T-helper 17 cell (primary cell): Measurements from ENCODE around the gene THSD7B. TPM values are rescaled to one million over a fixed set of nuclear protein-coding genes. Genes with fewer than 3 reads are reported as not detected.

Experiments used
- ATAC-seq: fragments of 150-1000 bp; cut with Tn5 transposase; 2 replicates; pipeline ENCODE4 v1.10.0; 2021; ENCODE audit warnings: mild to moderate bottlenecking, moderate library complexity
- DNase-seq, 3 donors: peaks; one replicate each; pipeline versions ENCODE4 v3.0.0 to v3.0.0-alpha.2; 2020 to 2021
- H3K9me3 ChIP-seq: one replicate; pipeline ENCODE4 v1.7.0; 2013; ENCODE audit warnings: low read length, mild to moderate bottlenecking; ENCODE audit not compliant: control insufficient read depth, poor library complexity, severe bottlenecking
- H3K27ac Mint-ChIP-seq: one replicate; pipeline ENCODE4 v1.8.0; 2022; ENCODE audit warnings: mild to moderate bottlenecking, moderate library complexity, mixed read lengths
- H3K27me3 Mint-ChIP-seq: one replicate; pipeline ENCODE4 v1.8.0; 2022; ENCODE audit warnings: mixed read lengths
- H3K36me3 Mint-ChIP-seq: one replicate; pipeline ENCODE4 v1.8.0; 2022; ENCODE audit warnings: low read depth, mixed read lengths
- H3K4me1 Mint-ChIP-seq: one replicate; pipeline ENCODE4 v1.8.0; 2022; ENCODE audit warnings: mild to moderate bottlenecking, mixed read lengths
- H3K4me3 Mint-ChIP-seq: one replicate; pipeline ENCODE4 v1.8.0; 2022; ENCODE audit warnings: mild to moderate bottlenecking, moderate library complexity, mixed read lengths
- total RNA-seq, 4 donors: library from RNA in 2 of 4; stranded (reverse) in 2 of 4; gene quantifications; one replicate each; pipeline ENCODE4 v1.2.3 and lab custom pipeline; 2022 to 2026

The THSD7B gene
- total RNA-seq, 2 donors from 2014 or later, result not detected

- no peak for DNase-seq
- H3K9me3 ChIP-seq, result no peaks in the 10 kb centered on the region
These were observed 1.7 kb downstream of the THSD7B start for GRCh38 chr2:136767030-136767429.

GRCh38 chr2:136769871-136770270 lies 4.5 kb downstream of the THSD7B start:
- Mint-ChIP-seq H3K4me3 (no peak overlapping the region), H3K36me3 (no peaks in the 10 kb centered on the region), H3K4me1 (no peaks in the 10 kb centered on the region), H3K27ac (no peak overlapping the region), H3K27me3 (peaks cover 31% of the 10 kb centered on the region)
- no peaks in the 10 kb centered on the region for H3K9me3 ChIP-seq
- no peak for DNase-seq
- ATAC-seq, result no peak

More at GRCh38 chr2:136767030-136767429, 1.7 kb downstream of the THSD7B start:
- H3K27ac Mint-ChIP-seq, result no peak overlapping the region
- peaks cover 59% of the 10 kb centered on the region for H3K27me3 Mint-ChIP-seq
- no peaks in the 10 kb centered on the region for H3K36me3 Mint-ChIP-seq
- no peak overlapping the region for H3K4me3 Mint-ChIP-seq
- peaks cover 2% of the 10 kb centered on the region for H3K4me1 Mint-ChIP-seq
- ATAC-seq, result no peak

GRCh38 chr2:136770384-136770783 lies 5.0 kb downstream of the THSD7B start:
- ATAC-seq (no peak), DNase-seq (no peak)
- Mint-ChIP-seq H3K4me1 (no peaks in the 10 kb centered on the region), H3K36me3 (no peaks in the 10 kb centered on the region), H3K27me3 (peaks cover 30% of the 10 kb centered on the region), H3K4me3 (no peak overlapping the region), H3K27ac (no peak overlapping the region)
- H3K9me3 ChIP-seq, result no peaks in the 10 kb centered on the region

GRCh38 chr2:136777391-136777790 lies 12.0 kb downstream of the THSD7B start:
- H3K36me3 Mint-ChIP-seq, result no peaks in the 10 kb centered on the region
- ATAC-seq (no peak), DNase-seq (no peak)
- H3K9me3 ChIP-seq, result no peaks in the 10 kb centered on the region
- no peak overlapping the region for H3K27ac Mint-ChIP-seq
- peaks cover 7% of the 10 kb centered on the region for H3K27me3 Mint-ChIP-seq
- no peaks in the 10 kb centered on the region for H3K4me1 Mint-ChIP-seq
- no peak overlapping the region for H3K4me3 Mint-ChIP-seq

- H3K27me3 Mint-ChIP-seq, result peaks cover 12% of the 10 kb centered on the region
- DNase-seq (no peak), ATAC-seq (no peak)
- H3K36me3 Mint-ChIP-seq, result no peaks in the 10 kb centered on the region
- no peak overlapping the region for H3K4me3 Mint-ChIP-seq
- no peaks in the 10 kb centered on the region for H3K9me3 ChIP-seq
- no peak overlapping the region for H3K27ac Mint-ChIP-seq
- H3K4me1 Mint-ChIP-seq, result no peaks in the 10 kb centered on the region
These were observed 18.5 kb downstream of the THSD7B start for GRCh38 chr2:136783856-136784255.

- Mint-ChIP-seq H3K27ac (no peak overlapping the region), H3K4me3 (no peak overlapping the region), H3K4me1 (no peaks in the 10 kb centered on the region), H3K36me3 (no peaks in the 10 kb centered on the region), H3K27me3 (peaks cover 12% of the 10 kb centered on the region)
- DNase-seq (no peak), ATAC-seq (no peak)
- H3K9me3 ChIP-seq, result no peaks in the 10 kb centered on the region
These were observed 19.9 kb downstream of the THSD7B start for GRCh38 chr2:136785215-136785614.

- ATAC-seq, result no peak
- no peaks in the 10 kb centered on the region for H3K9me3 ChIP-seq
- Mint-ChIP-seq H3K27ac (no peak overlapping the region), H3K4me1 (no peaks in the 10 kb centered on the region), H3K36me3 (no peaks in the 10 kb centered on the region), H3K27me3 (peaks cover 25% of the 10 kb centered on the region), H3K4me3 (no peak overlapping the region)
- no peak for DNase-seq
These were observed 22.6 kb downstream of the THSD7B start for GRCh38 chr2:136787970-136788369.

- no peak overlapping the region for H3K4me3 Mint-ChIP-seq
- peaks cover 14% of the 10 kb centered on the region for H3K27me3 Mint-ChIP-seq
- no peaks in the 10 kb centered on the region for H3K9me3 ChIP-seq
- ATAC-seq (no peak), DNase-seq (no peak)
- no peaks in the 10 kb centered on the region for H3K36me3 Mint-ChIP-seq
- H3K4me1 Mint-ChIP-seq, result no peaks in the 10 kb centered on the region
- no peak overlapping the region for H3K27ac Mint-ChIP-seq
These were observed 31.0 kb downstream of the THSD7B start for GRCh38 chr2:136796339-136796738.

GRCh38 chr2:136798766-136799165 lies 33.4 kb downstream of the THSD7B start:
- no peaks in the 10 kb centered on the region for H3K36me3 Mint-ChIP-seq
- ATAC-seq (no peak), DNase-seq (no peak)
- no peak overlapping the region for H3K27ac Mint-ChIP-seq
- H3K9me3 ChIP-seq, result no peaks in the 10 kb centered on the region
- no peak overlapping the region for H3K4me3 Mint-ChIP-seq
- no peaks in the 10 kb centered on the region for H3K27me3 Mint-ChIP-seq
- H3K4me1 Mint-ChIP-seq, result no peaks in the 10 kb centered on the region

GRCh38 chr2:136801661-136802060 lies 36.3 kb downstream of the THSD7B start:
- Mint-ChIP-seq H3K27me3 (no peaks in the 10 kb centered on the region), H3K4me1 (no peaks in the 10 kb centered on the region), H3K27ac (no peak overlapping the region), H3K4me3 (no peak overlapping the region), H3K36me3 (no peaks in the 10 kb centered on the region)
- H3K9me3 ChIP-seq, result no peaks in the 10 kb centered on the region
- DNase-seq (no peak), ATAC-seq (no peak)

- H3K27me3 Mint-ChIP-seq, result no peaks in the 10 kb centered on the region
- H3K27ac Mint-ChIP-seq, result no peak overlapping the region
- DNase-seq (no peak), ATAC-seq (no peak)
- H3K36me3 Mint-ChIP-seq, result no peaks in the 10 kb centered on the region
- no peaks in the 10 kb centered on the region for H3K4me1 Mint-ChIP-seq
- H3K9me3 ChIP-seq, result no peaks in the 10 kb centered on the region
- no peak overlapping the region for H3K4me3 Mint-ChIP-seq
These were observed 44.7 kb downstream of the THSD7B start for GRCh38 chr2:136809998-136810397.

GRCh38 chr2:136818839-136819238 lies 53.5 kb downstream of the THSD7B start:
- no peaks in the 10 kb centered on the region for H3K4me1 Mint-ChIP-seq
- H3K4me3 Mint-ChIP-seq, result no peak overlapping the region
- H3K9me3 ChIP-seq, result no peaks in the 10 kb centered on the region
- H3K27me3 Mint-ChIP-seq, result no peaks in the 10 kb centered on the region
- ATAC-seq (no peak), DNase-seq (no peak)
- no peak overlapping the region for H3K27ac Mint-ChIP-seq
- H3K36me3 Mint-ChIP-seq, result no peaks in the 10 kb centered on the region

GRCh38 chr2:136823291-136823690 lies 57.9 kb downstream of the THSD7B start:
- Mint-ChIP-seq H3K4me3 (no peak overlapping the region), H3K27me3 (peaks cover 9% of the 10 kb centered on the region), H3K4me1 (no peaks in the 10 kb centered on the region), H3K27ac (no peak overlapping the region), H3K36me3 (no peaks in the 10 kb centered on the region)
- DNase-seq, result no peak
- no peaks in the 10 kb centered on the region for H3K9me3 ChIP-seq
- ATAC-seq, result no peak

- H3K27ac Mint-ChIP-seq, result no peak overlapping the region
- H3K4me3 Mint-ChIP-seq, result no peak overlapping the region
- H3K9me3 ChIP-seq, result no peaks in the 10 kb centered on the region
- no peaks in the 10 kb centered on the region for H3K4me1 Mint-ChIP-seq
- H3K27me3 Mint-ChIP-seq, result peaks cover 9% of the 10 kb centered on the region
- H3K36me3 Mint-ChIP-seq, result no peaks in the 10 kb centered on the region
- no peak for ATAC-seq
- no peak for DNase-seq
These were observed 62.8 kb downstream of the THSD7B start for GRCh38 chr2:136828162-136828561.

- H3K9me3 ChIP-seq, result no peaks in the 10 kb centered on the region
- DNase-seq (no peak), ATAC-seq (no peak)
- Mint-ChIP-seq H3K27me3 (peaks cover 9% of the 10 kb centered on the region), H3K4me3 (no peak overlapping the region), H3K36me3 (no peaks in the 10 kb centered on the region), H3K27ac (no peak overlapping the region), H3K4me1 (no peaks in the 10 kb centered on the region)
These were observed 63.4 kb downstream of the THSD7B start for GRCh38 chr2:136828774-136829173.
